Measurements from ENCODE around the gene ABR. TPM values are rescaled to one million over a fixed set of nuclear protein-coding genes. Genes with fewer than 3 reads are reported as not detected.
A peak's percentile ranks its signal among the peaks of the same experiment; 100 is the strongest.

The ABR gene
- total and polyA plus RNA-seq, 2 of the 8 experiments (the other 6 are each of a cell fraction or from before 2014, with no cell fraction given), result 44.8 to 47.2 TPM

DNA sequence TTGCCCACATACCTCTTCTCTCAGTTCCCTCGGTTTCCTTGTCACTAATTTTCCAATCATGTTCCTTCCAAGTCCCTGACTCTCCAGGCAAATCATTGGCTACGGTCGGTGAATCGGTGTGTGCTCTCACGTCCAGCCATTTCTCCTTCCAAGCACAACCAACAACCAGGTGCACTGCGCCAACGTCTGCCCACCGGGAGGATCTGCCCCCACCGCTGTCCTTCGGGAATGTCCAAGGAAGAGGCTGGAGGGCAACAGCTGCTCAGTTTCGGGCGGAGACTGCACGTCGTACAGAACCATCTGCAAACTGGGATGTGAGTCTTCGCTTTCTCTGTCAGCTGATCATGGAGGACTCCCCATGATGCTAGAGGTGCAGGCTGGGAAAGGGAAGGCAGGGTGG is 191.8 kb downstream of the ABR start:
- no peak overlapping the region for H3K27ac ChIP-seq (ENCODE audit: low read depth, low read length)
- no peak overlapping the region for H2BK12ac ChIP-seq (ENCODE audit: low read depth, low read length)
- no peaks in the 10 kb centered on the region for H3K27me3 ChIP-seq (replicated peaks in 1 of 4; ENCODE audit: control insufficient read depth in 3 of 4, extremely low read depth in 1 of 4, insufficient read depth in 3 of 4, low read length in 3 of 4)
- H2BK15ac ChIP-seq (ENCODE audit: low read length), result no peak overlapping the region
- no peak overlapping the region for H2BK20ac ChIP-seq (ENCODE audit: low read length)
- H3K4ac ChIP-seq (replicated peaks; ENCODE audit: insufficient read length, low read depth, low read length), result no peak overlapping the region
- no peaks in the 10 kb centered on the region for H3K9me3 ChIP-seq (ENCODE audit: insufficient read depth in 2 of 2, low read depth in 1 of 2, low read length in 1 of 2)
- no peak overlapping the region for H3K23ac ChIP-seq (ENCODE audit: insufficient read length)
- CTCF ChIA-PET (ENCODE audit: partially characterized antibody), result interaction anchor here (0.8 to 1.5 kb wide), 4 partner anchors 11 to 192 kb away, joined by 3 to 4 read pairs (median 3); no protein-coding TSS in a partner anchor
- no peak overlapping the region for H2AFZ ChIP-seq (ENCODE audit: low read length)
- TF ChIP-seq TEAD4 (IDR thresholded peaks at IDR 0.05; ENCODE audit: low read depth, low read length), result no peak
- TF ChIP-seq BCL11A (IDR thresholded peaks at IDR 0.05; ENCODE audit: low read depth in 2 of 2, low read length in 2 of 2), result no peak
- no peak for TF ChIP-seq PHF8 (conservative IDR thresholded peaks at IDR 0.05; ENCODE audit: low read depth, low read length)
- no peak for TF ChIP-seq KDM1A (IDR thresholded peaks at IDR 0.05; ENCODE audit: borderline replicate concordance, low read length)
- no peak for TF ChIP-seq RNF2 (IDR thresholded peaks at IDR 0.05; ENCODE audit: borderline replicate concordance, low read depth, low read length, missing control alignments, poor library complexity, severe bottlenecking)
- TF ChIP-seq, protein P1, sequence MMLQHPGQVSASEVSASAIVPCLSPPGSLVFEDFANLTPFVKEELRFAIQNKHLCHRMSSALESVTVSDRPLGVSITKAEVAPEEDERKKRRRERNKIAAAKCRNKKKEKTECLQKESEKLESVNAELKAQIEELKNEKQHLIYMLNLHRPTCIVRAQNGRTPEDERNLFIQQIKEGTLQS (IDR thresholded peaks at IDR 0.05; ENCODE audit: insufficient read depth, low read depth, low read length), result no peak
- TF ChIP-seq JUND (IDR thresholded peaks at IDR 0.05; ENCODE audit: low read length), result no peak
- no peak for TF ChIP-seq MAFK (IDR thresholded peaks at IDR 0.05; ENCODE audit: low read depth, low read length)
- TF ChIP-seq SIN3A (conservative IDR thresholded peaks at IDR 0.05 in 1 of 2, IDR thresholded peaks at IDR 0.05 in 1 of 2; ENCODE audit: low read depth in 1 of 2, low read length in 2 of 2), result no peak
- no peak for TF ChIP-seq TCF12 (IDR thresholded peaks at IDR 0.05; ENCODE audit: low read depth, low read length)
- peak overlapping the region; percentile 28; the same call in 1 of the 2 replicates for H4K8ac ChIP-seq (ENCODE audit: extremely low read depth, insufficient read depth, low read length)
- FAIRE-seq, result no peak
- POLR2A ChIA-PET (ENCODE audit: partially characterized antibody), result interaction anchor here (0.7 to 1.1 kb wide), 4 partner anchors 11 to 231 kb away, joined by 3 read pairs; no protein-coding TSS in a partner anchor
- H4K91ac ChIP-seq (replicated peaks; ENCODE audit: insufficient read length, low read length), result no peak overlapping the region
- H3K4me2 ChIP-seq (ENCODE audit: insufficient read depth in 1 of 2, low read depth in 2 of 2, low read length in 2 of 2), result no peak overlapping the region
- H3K4me3 ChIP-seq (ENCODE audit: extremely low read depth in 1 of 4, insufficient read depth in 2 of 4, low read depth in 3 of 4, low read length in 4 of 4), result no peak overlapping the region
- no peaks in the 10 kb centered on the region for H3K4me1 ChIP-seq (replicated peaks in 1 of 4; ENCODE audit: control insufficient read depth in 3 of 4, insufficient read depth in 4 of 4, low read length in 3 of 4)
- no peak overlapping the region for H4K5ac ChIP-seq (ENCODE audit: insufficient read length, low read depth, low read length)
- no peaks in the 10 kb centered on the region for H3K23me2 ChIP-seq (ENCODE audit: low read depth, low read length)
- no peaks in the 10 kb centered on the region for H4K20me1 ChIP-seq (replicated peaks in 1 of 2; ENCODE audit: control insufficient read depth in 1 of 2, insufficient read depth in 2 of 2, low read length in 2 of 2)
- H2BK120ac ChIP-seq (replicated peaks; ENCODE audit: low read depth, low read length), result no peak overlapping the region
- H3K9ac ChIP-seq (replicated peaks in 1 of 4; ENCODE audit: extremely low read depth in 1 of 4, low read depth in 3 of 4, low read length in 3 of 4), result no peak overlapping the region
- WGBS, 2 experiments (ENCODE audit: extremely low coverage in 1 of 2, insufficient coverage in 1 of 2, insufficient read length in 1 of 2, insufficient replicate concordance in 2 of 2, low coverage in 1 of 2, low lambda C conversion rate in 2 of 2, missing lambda C conversion rate in 1 of 2), result 91% methylated on average over 15 of the region's 15 CpGs; no CpG with 5 or more reads in 1 of the 2 experiments
- H3K14ac ChIP-seq (ENCODE audit: insufficient read length), result no peak overlapping the region
- no peaks in the 10 kb centered on the region; the same call in 1 of the 2 replicates for H3K79me1 ChIP-seq (ENCODE audit: low read depth, low read length)
- H3K36me3 ChIP-seq (ENCODE audit: control insufficient read depth in 2 of 4, insufficient read depth in 4 of 4, low read length in 3 of 4), result no peaks in the 10 kb centered on the region
- no peak overlapping the region; the same call in 1 of the 2 replicates for H2AK5ac ChIP-seq (ENCODE audit: low read depth, low read length)
- no peak for DNase-seq (ENCODE audit: low read depth in 1 of 2, low spot score in 2 of 2)
- H3K18ac ChIP-seq (ENCODE audit: extremely low read depth, low read length), result no peak overlapping the region
- no peak overlapping the region for H2BK5ac ChIP-seq (ENCODE audit: low read depth, low read length)
- no peak overlapping the region for H3K56ac ChIP-seq (replicated peaks; ENCODE audit: insufficient read length, low read depth, low read length)
- no peaks in the 10 kb centered on the region for H3K79me2 ChIP-seq (ENCODE audit: control insufficient read depth in 1 of 2, insufficient read depth in 2 of 2, low read length in 2 of 2)
